ENCODE data around the gene TMED4.

Gene TMED4

DNA sequence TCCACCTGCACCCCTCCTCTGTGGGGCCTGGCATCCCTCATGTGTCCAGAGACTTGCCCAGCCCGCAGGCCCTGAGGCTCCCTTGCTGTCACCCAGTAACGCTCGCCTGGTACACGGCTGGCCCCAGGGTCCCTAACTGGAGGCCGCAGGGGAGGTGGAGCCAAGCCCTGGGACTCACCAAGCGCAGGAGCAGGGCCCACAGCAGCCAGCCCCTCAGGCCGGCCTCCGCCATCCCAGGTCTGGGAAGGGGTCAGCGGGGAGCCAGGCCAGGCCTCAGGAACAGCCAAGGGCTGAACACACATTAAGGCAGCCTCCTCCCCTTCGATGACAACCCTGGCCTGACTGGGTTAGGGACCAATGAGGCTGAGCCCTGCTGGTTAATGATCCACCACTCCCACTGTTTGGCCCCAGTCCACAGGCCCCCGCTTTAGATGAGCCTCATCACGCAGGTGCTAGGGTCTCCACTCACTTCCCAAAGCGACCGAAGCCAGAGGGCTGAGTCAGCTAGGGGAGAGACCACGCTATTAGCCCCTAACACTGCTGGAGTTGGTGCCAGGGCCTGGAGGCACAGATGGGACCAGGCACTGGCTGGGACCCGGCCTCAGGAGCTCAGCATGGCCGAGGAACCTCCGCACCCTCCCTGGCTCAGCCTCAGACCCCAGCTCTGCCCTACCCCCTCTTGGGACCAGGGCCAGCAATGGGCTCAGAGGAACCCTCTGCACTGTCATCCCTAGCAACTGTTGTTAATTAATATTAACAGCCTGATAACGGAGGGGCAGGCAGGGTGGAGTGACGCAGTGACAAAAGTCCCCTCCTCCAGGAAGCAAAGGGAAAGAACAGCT is 40.8 kb downstream of the TMED4 start, which contains the start of gene NPC1L1:
Gene NPC1L1 (minus strand): TSS at position 303 of the 842 bp plus-strand sequence. CDS start 71 bp downstream, at position 232.
- Histone ChIP-seq H3K4me3 (no peak within 1 kb of the TSS), H3K27me3 (no peaks in the 10 kb centered on the region), H3K36me3 (no peaks in the 10 kb centered on the region), H3K4me2 (no peak within 1 kb of the TSS), H3K4me1 (no peaks in the 10 kb centered on the region), H3K9ac (no peak within 1 kb of the TSS), H3K9me3 (no peaks in the 10 kb centered on the region), H4K20me1 (no peaks in the 10 kb centered on the region), H3K27ac (no peak within 1 kb of the TSS)
- TF ChIP-seq Cebpa-rat (IDR thresholded peaks at IDR 0.05), result no peak

DNA sequence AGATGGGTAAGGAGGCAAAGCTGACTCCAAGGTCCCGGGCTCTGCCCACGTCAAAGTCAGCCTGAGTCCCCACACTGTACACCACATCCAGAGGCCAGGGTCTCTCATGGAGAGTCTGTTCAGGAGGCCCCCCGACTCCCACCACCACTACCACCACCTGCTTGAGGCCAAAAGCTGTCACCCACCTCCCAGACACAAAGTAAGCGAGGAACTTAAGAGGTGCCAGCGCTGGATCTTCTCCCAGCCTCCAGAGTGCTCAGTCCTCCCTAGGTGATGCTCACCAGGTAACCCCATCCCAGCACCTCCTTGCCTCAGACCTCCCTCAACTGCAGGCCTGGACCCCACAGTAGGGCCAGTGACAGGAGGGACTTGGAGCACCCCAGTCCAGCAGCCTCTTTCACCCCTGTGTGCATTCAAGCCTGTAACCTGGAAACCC is 41.4 kb downstream of the TMED4 start:
- H3K27me3 ChIP-seq, result no peaks in the 10 kb centered on the region
- H3K4me3 ChIP-seq, result no peak overlapping the region
- H3K4me2 ChIP-seq, result no peak overlapping the region
- H3K9me3 ChIP-seq, result no peaks in the 10 kb centered on the region
- no peak for TF ChIP-seq Cebpa-rat (IDR thresholded peaks at IDR 0.05)
- no peak overlapping the region for H3K27ac ChIP-seq
- no peaks in the 10 kb centered on the region for H3K36me3 ChIP-seq
- H3K9ac ChIP-seq, result no peak overlapping the region
- no peaks in the 10 kb centered on the region for H4K20me1 ChIP-seq
- H3K4me1 ChIP-seq, result no peaks in the 10 kb centered on the region

DNA sequence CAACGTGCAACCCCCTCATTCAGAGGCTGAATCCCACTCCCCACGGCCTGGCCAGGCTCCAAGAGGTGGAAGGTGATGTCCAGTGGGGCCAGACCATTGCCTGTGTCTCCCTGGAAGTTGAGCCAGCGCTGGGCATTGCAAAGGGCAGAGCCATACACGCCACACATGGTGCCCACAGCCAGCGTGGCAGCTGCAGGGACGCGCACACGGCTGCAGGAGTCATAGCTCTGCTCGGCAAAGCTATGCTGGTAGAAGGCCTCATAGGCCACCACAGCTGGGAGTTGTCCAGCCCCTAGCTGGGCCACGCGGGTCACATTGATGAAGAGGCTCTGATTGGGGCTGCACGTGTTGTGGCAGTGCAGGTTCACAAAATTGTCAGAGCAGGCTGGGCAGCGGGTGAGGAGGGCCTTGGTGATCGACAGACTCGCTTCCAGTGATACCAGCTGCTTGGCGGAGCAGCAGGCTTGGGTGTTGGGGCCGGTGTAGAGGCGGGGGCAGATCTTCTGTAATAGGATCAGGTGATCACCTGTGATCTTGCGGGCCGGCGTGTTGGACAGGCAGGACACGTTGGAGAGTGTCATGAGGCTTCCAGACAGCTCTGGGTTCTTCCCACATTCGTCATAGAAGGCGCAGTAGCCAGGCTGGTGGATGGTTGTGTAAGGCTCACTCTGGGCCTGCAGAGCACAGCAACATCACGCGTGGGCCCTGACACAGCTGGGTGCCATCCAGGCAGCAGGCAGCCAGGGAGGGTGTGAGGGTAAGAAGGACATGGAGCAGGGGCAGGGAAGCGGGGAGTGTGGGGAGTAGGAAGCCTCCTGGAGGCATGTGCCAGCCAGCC is 42.1 kb downstream of the TMED4 start:
- no peak for TF ChIP-seq Cebpa-rat (IDR thresholded peaks at IDR 0.05)
- H3K4me3 ChIP-seq, result no peak overlapping the region
- no peak overlapping the region for H3K9ac ChIP-seq

DNA sequence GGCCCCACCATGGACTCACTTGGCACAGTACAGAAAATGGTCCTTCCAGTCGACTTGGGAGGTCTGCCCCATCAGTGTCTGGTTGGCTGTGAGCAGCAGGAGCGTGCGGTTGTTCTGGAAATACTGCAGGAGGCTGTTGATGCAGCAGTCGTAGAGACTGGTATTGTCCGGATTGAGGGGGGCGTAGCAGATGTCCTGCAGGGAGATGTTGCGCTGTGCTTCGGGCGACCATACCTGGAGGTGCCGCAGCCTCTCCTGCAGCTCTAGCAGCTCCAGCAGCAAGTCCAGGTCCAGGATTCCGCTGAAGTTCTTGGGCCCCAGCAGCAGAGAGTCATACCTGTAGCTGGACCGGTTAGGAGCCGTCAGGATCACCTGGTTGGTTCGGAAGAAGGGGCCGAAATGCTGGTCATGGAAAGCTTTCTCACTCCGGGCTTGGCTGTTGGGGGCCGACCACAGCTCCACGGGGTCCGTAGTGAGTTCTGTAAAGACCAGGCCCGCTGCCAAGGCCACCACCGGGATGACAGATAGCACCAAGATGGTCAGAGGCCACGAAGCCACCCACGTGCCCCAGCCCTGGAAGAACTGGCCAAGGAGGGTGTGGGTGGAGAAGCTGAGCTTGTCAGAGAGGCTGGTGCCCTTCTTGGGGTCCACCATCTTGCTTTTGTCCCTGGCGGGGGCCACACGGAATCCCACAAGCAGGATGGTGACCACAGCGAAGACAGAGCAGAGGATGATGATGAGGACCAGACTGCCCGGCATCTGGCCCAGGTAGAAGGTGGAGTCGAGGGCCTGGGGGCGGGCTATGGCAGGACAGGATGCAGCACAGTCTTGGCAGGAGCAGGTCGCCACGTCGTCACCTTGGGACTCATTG is 43.0 kb downstream of the TMED4 start:
- H3K27me3 ChIP-seq, result no peaks in the 10 kb centered on the region
- H3K4me3 ChIP-seq, result no peak overlapping the region
- no peak overlapping the region for H3K9ac ChIP-seq
- no peaks in the 10 kb centered on the region for H3K9me3 ChIP-seq
- no peak for TF ChIP-seq Cebpa-rat (IDR thresholded peaks at IDR 0.05)
- H4K20me1 ChIP-seq, result no peaks in the 10 kb centered on the region
- no peak overlapping the region for H3K4me2 ChIP-seq
- no peaks in the 10 kb centered on the region for H3K36me3 ChIP-seq
- no peak overlapping the region for H3K27ac ChIP-seq
- H3K4me1 ChIP-seq, result 0 out of 2 replicates have a peak, but pooled peaks cover 4% of the 10 kb centered on the region

More for the DNA sequence above, 42.1 kb downstream of the TMED4 start:
- no peak overlapping the region for H3K4me2 ChIP-seq
- no peaks in the 10 kb centered on the region for H3K4me1 ChIP-seq
- no peaks in the 10 kb centered on the region for H3K36me3 ChIP-seq
- no peaks in the 10 kb centered on the region for H3K27me3 ChIP-seq
- no peak overlapping the region for H3K27ac ChIP-seq
- H3K9me3 ChIP-seq, result no peaks in the 10 kb centered on the region
- no peaks in the 10 kb centered on the region for H4K20me1 ChIP-seq

DNA sequence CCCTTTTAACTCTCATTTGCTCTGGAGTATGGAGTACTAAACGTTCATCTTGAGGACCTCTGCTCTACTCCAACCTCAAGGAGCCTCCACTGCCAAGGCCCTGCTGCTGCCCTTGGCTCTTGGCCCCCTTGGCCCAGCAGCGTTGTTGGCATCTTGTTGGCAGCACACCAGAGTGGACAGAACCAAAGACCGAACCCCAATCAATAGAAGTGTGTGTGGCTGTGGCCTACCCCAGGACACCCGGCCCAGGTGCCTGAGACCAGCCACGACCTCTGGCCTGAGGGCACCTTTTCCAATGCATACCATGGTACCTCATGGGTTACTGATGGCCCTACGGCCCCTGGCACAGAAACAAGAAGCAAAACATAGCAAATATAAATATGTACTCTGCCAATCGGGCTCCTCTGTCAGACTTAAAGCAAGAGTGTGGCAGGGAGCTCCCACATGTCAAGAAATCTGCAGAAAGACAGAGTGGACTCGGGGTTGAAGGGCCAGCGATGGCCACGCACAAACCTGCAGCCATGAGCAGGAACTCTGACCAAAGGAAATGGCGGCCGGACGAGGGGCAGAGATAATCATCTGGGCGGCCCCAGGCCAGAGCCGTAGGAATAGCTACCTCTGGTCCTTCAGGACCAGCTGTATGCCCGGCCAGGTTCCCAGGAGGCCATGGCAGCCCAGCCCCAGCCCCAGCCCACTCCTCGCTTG is 43.8 kb downstream of the TMED4 start:
- Histone ChIP-seq H3K4me1 (0 out of 2 replicates have a peak, but pooled peaks cover 4% of the 10 kb centered on the region), H3K9me3 (no peaks in the 10 kb centered on the region), H3K4me2 (no peak overlapping the region), H4K20me1 (no peaks in the 10 kb centered on the region), H3K9ac (no peak overlapping the region), H3K27me3 (no peaks in the 10 kb centered on the region), H3K4me3 (no peak overlapping the region), H3K36me3 (no peaks in the 10 kb centered on the region), H3K27ac (no peak overlapping the region)
- TF ChIP-seq Cebpa-rat (IDR thresholded peaks at IDR 0.05), result no peak

DNA sequence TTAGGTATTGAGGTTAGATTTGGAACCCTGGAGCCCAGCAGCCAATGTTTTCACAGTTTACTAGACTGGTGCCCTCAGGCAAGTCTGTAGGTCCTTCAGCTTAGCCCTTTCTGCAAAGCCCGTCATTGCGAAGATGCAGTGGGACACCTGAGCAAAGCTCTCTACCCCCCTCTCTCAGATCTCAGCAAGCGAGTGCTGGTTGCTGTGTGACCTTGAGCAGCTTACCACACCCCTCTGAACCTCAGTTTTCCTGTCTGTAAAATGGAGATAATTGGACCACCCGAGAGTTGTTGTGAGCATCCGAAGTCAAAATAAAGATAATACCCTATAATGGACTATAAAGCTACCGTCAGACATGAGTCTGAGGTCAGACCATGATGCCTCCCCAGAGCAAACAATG is 44.6 kb downstream of the TMED4 start:
- Histone ChIP-seq H3K4me1 (0 out of 2 replicates have a peak, but pooled peaks cover 4% of the 10 kb centered on the region), H4K20me1 (no peaks in the 10 kb centered on the region), H3K27ac (no peak overlapping the region), H3K9ac (no peak overlapping the region), H3K4me3 (no peak overlapping the region), H3K36me3 (no peaks in the 10 kb centered on the region), H3K9me3 (no peaks in the 10 kb centered on the region), H3K4me2 (no peak overlapping the region), H3K27me3 (no peaks in the 10 kb centered on the region)
- TF ChIP-seq Cebpa-rat (IDR thresholded peaks at IDR 0.05), result no peak

DNA sequence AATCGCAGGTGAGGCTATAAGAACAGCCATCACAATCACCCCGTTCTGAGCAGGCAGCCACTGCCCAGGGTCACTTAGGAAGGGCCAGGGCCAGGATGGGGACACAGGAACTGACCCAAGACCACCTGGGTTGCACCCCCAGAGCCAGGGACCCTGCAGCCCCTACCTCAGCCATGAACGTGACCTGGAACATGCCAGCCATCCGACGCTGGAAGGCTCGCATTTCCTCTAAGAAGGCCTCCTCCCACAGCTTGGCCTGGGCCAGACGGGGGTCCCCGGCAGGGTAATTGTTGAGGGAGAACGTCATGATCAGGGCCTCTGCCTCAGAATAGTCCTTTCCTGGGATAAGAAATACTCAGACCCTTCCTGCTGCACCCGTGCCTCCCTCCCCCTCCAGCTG is 45.9 kb downstream of the TMED4 start:
- Histone ChIP-seq H3K4me2 (no peak overlapping the region), H3K4me1 (peaks cover 5% of the 10 kb centered on the region), H3K27ac (no peak overlapping the region), H3K27me3 (no peaks in the 10 kb centered on the region), H4K20me1 (no peaks in the 10 kb centered on the region), H3K4me3 (no peak overlapping the region), H3K9me3 (no peaks in the 10 kb centered on the region), H3K36me3 (no peaks in the 10 kb centered on the region), H3K9ac (no peak overlapping the region)
- TF ChIP-seq Cebpa-rat (IDR thresholded peaks at IDR 0.05), result no peak

DNA sequence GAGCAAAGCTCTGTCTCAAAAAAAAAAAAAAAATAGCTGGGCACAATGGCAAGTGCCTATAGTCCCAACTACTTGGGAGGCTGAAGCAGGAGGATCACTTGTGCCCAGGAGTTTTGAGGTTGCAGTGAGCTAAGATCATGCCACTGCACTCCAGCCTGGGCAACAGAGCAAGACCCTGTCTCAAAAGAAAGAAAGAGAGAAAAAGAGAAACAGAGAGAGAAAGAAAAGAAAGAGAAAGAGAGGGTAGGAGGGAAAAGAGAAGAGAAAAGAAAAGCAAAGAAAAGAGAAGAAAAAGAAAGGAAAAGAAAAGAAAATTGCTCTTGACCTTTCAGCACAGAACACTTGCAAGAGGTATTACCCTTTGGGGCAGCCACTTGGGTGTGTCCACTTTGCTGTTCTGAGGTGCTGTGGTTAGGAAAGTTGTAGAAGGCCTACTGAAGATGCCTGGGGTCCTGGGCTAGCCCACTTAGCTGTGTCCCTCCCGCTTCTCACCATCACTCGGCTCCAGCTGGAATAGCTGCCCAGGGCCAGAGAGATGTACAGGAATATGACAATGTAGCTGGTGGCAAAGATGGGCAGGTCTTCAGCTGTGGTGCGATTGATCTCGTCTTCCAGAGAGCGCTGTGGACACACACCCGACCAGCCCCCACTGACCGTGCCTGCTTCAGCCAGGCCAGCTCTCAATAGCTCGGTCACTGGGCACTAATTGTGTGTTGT is 46.5 kb downstream of the TMED4 start:
- H3K4me2 ChIP-seq, result no peak overlapping the region
- no peaks in the 10 kb centered on the region for H3K9me3 ChIP-seq
- H3K27me3 ChIP-seq, result no peaks in the 10 kb centered on the region
- H3K27ac ChIP-seq, result no peak overlapping the region
- H3K4me1 ChIP-seq, result peaks cover 11% of the 10 kb centered on the region
- H3K9ac ChIP-seq, result no peak overlapping the region
- TF ChIP-seq Cebpa-rat (IDR thresholded peaks at IDR 0.05), result no peak
- H4K20me1 ChIP-seq, result no peaks in the 10 kb centered on the region
- H3K4me3 ChIP-seq, result no peak overlapping the region
- no peaks in the 10 kb centered on the region for H3K36me3 ChIP-seq
